GM12872 (cell line): ENCODE measurements around the gene ADCY3.

Source experiments
- TF ChIP-seq, protein P1 (sequence below): IDR thresholded peaks from 3 replicates; pipeline ENCODE4 v1.5.1; 2011; ENCODE audit warnings: low read depth, mild to moderate bottlenecking, low read length, moderate library complexity; ENCODE audit not compliant: insufficient read depth

ADCY3 gene

DNA sequence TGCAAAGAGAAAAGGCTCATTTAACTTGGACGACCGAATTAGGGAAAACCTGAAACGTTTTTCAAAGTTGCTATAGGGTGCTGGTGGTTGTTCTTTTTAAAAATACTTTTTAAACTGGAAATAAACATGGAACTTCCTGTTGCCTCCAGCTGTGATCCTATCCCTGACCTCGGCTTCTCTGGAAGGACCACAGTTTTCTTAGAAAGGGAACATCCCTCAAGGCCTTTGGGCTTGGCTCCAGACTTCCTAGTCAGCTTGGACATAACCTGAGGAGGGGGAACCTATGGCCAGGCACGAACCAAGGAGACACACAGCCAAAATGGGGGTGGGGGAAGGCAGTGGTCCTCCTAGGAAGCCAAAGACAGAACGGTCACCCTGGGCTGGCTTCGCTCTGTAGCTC is 69.1 kb downstream of the ADCY3 start:
- TF ChIP-seq, protein P1, sequence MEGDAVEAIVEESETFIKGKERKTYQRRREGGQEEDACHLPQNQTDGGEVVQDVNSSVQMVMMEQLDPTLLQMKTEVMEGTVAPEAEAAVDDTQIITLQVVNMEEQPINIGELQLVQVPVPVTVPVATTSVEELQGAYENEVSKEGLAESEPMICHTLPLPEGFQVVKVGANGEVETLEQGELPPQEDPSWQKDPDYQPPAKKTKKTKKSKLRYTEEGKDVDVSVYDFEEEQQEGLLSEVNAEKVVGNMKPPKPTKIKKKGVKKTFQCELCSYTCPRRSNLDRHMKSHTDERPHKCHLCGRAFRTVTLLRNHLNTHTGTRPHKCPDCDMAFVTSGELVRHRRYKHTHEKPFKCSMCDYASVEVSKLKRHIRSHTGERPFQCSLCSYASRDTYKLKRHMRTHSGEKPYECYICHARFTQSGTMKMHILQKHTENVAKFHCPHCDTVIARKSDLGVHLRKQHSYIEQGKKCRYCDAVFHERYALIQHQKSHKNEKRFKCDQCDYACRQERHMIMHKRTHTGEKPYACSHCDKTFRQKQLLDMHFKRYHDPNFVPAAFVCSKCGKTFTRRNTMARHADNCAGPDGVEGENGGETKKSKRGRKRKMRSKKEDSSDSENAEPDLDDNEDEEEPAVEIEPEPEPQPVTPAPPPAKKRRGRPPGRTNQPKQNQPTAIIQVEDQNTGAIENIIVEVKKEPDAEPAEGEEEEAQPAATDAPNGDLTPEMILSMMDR: no peak

DNA sequence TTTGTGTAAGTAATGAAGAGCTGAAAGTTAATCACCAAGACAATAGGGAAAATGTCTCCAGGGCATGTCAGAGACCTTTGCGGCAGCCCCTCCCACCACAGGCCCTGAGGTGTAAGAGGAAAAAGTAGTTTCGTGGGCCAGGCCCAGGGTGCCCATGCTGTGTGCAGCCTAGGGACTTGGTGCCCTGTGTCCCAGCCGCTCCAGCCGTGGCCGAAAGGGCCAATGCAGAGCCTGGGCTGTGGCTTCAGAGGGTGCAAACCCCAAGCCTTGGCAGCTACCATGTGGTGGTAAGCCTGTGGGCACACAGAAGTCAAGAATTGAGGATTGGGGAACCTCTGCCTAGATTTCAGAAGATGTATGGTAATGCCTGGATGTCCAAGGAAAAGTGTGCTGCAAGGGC is 74.3 kb downstream of the ADCY3 start:
- TF ChIP-seq, protein P1: no peak

DNA sequence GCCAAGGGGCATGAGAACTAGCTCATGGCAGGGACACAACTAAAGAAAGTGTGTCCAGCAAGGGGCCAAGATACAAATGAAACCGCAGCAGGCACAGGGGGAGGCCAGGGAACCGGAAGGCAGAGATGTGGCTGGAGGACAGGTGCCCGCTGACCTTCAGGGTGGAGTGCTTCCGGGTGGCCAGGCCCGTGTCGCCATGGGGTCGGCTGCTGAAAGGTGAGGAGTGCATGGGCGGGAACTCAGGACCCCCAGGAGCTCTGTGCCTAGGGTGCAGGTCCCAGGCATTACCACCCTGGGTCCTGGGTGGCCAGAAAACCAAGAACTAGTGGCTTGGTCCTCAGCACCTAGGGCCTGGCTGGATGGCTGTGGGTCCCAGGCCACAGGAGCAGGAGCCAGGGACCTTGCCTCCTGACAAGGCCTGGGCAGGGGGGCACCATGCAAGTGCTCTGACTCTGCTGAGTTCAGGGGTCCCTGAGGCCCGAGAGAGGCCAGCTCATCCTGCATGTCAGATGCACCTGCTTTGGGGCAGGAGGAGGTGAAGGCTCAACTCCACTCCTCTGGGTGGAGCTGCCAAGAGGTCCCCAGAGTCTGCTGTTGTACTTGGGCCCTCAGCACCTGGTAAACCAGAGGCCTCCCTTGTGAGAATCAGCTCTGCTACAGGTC is 75.9 kb downstream of the ADCY3 start:
- TF ChIP-seq, protein P1: no peak

DNA sequence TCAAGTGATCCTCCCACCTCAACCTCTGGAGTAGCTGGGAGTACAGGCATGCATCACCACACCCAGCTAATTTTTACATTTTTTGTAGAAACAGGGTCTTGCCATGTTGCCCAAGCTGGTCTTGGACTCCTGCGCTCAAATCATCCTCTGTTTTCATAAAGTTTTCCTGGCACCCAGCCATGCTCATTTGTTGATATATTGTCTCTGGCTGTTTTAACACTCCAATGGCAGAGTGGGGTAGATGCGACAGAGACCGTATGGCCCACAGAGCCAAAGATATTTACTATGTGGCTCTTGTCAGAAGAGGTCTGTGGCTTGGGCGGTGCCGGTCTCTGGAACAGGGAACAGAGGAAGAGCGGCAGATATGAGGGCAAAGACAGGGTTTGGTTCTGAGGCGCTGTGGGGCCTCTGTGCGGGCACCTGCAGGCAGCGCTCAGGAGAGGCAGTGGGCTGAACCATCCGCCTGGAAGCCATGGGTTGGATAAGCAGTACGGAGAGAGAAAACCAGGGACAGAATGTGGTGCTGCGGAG is 76.6 kb downstream of the ADCY3 start:
- TF ChIP-seq, protein P1: no peak

DNA sequence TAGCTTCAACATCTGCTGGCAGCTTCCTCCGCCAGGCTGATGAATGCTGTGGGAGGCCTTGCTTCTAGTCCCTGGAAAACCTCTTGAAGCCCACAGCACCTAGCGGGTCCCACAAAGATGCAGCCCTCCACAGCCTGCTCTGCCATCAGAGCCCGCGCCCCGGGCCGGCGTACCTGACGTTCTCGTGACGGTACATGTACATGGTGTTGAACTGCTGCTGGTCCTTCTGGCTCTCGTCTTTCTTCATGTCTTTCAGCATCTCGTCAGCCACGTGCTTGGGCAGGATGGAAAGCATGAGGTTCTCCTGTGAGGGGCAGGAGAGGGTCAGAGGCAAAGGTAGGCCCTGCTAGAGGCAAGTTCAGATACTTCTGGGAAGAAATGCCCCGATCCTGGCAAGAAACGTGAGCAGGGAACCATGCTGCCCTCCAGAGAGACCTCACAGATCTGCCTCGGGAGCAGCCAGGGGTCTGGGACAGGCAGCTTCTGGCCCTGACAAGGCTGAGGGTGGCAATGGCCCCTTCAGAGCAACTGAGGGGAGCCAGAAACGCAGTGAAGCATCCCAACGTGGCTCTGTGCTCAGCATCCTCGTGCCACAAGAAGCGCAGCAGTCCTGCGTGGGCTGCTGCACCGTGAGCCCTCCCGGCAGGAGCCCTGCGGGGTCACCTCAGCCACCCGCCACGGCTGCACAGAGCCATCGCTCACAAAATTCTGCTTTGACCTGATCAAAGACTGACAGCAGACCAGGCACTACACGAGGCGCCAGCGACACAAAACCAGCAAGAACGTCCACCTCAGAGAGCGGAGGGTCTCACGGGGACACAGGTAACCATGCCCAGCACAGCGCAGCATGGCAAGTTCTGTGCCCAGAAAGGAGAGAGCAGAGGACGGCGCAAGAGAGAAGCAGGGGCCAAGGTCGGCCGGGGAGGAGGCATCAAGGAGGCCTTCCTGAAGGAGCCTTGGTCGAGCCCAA is 77.7 kb downstream of the ADCY3 start:
- TF ChIP-seq, protein P1: no peak

DNA sequence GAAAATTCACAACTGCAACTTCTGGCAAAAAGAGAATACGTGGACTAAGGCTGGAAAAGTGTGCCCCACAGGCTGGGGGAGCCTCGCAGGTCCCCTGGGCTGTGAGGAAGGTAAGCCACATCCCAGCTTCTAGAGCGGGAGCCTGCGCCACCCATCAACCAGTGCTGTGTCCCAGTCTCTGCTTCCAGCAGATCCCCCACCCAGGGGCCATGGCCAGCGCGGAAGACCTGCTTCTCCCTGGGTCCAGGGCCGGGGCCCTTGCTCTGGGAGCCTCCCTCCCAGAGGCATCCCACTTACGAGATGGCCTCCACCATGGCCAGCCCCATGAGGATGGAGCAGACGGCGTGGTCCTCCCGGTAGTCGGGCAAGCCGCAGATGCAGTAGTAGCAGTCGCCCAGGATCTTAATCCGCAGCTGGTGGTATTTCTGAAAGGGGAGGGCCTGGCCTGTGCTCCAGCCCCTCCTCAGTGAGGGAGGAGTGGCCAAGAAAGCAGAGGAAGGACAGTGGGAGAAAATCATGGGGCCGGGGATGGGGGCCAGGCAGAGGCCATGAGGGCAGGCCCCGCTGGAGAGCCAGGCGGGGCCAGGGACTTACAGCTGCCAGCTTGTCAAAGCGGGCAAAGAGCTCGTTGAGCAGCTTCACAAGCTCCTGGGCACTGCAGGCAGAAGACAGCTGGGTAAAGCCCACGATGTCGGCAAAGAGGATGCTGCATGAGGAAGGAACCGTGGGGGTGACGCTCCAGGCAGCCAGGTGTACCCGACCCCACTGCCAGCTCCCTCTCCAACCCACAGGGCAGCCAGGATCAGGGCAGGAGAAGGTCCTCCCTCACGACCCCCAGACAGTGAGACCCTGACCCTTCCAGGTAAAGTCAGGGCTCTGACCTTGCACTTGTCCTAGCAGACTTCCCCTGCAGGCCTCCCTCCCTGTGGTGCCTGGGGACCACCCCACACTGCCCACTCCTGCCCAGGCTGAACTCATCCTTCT is 78.8 kb downstream of the ADCY3 start:
- TF ChIP-seq, protein P1: no peak
